SK-N-SH (cell line): ENCODE results near the gene MAPK9. TPM values are rescaled to one million over a fixed set of nuclear protein-coding genes. Genes with fewer than 3 reads are reported as not detected.

ENCODE experiments used
- CTCF ChIA-PET: fragments of 300-600, 350-600 bp; formaldehyde crosslinking; extraction: SDS; loops from one replicate; lab custom pipeline; 2021; lab: Yijun Ruan, JAX
- POLR2A ChIA-PET: fragments of 350-600 bp; sonication (Branson Sonifier 250); formaldehyde crosslinking; extraction: SDS; loops from one replicate; lab custom pipeline; 2020; ENCODE audit warnings: antibody characterized with exemption, inconsistent platforms; lab: Yijun Ruan, JAX
- DNase-seq: peaks from one replicate; pipeline ENCODE4 v3.0.0; 2012
- H2AFZ ChIP-seq: fragments of 200-600 bp; sonication (generic); 2 replicates; pipeline ENCODE4 v1.8.1; 2016; ENCODE audit warnings: antibody characterized with exemption, mild to moderate bottlenecking, low read depth
- H3F3A ChIP-seq: fragments of 200-600 bp; sonication (generic); replicated peaks from 2 replicates; pipeline ENCODE3; 2016; ENCODE audit warnings: antibody characterized with exemption, mild to moderate bottlenecking; ENCODE audit not compliant: insufficient read depth
- H3K27ac ChIP-seq, 2 experiments: fragments of 200-500 bp in 1 of 2; fragments of 200-600 bp in 1 of 2; sonication (Bioruptor generic) in 1 of 2; sonication (generic), shearing (Covaris generic) in 1 of 2; 2 replicates each; pipeline versions ENCODE4 v1.5.1 to v1.6.1; 2014 to 2016; ENCODE audit warnings: low read depth in 2 of 2, inconsistent platforms in 1 of 2, low read length in 1 of 2, mild to moderate bottlenecking in 1 of 2, mixed read lengths in 1 of 2
- H3K27me3 ChIP-seq: fragments of 200-600 bp; sonication (generic), shearing (Covaris generic); 2 replicates; pipeline ENCODE4 v1.6.1; 2016; ENCODE audit warnings: mixed run types; ENCODE audit not compliant: insufficient read depth
- H3K36me3 ChIP-seq, 2 experiments: fragments of 200-500 bp in 1 of 2; fragments of 200-600 bp in 1 of 2; sonication (Bioruptor generic) in 1 of 2; sonication (generic) in 1 of 2; replicated peaks in 1 of 2; 2 replicates each; pipeline versions ENCODE3 to v1.5.1; 2014 to 2016; ENCODE audit warnings: low read length in 1 of 2, mild to moderate bottlenecking in 1 of 2; ENCODE audit not compliant: insufficient read depth in 2 of 2, control insufficient read depth in 1 of 2
- H3K4me1 ChIP-seq, 2 experiments: fragments of 200-500 bp in 1 of 2; fragments of 200-600 bp in 1 of 2; sonication (Bioruptor generic) in 1 of 2; sonication (generic), shearing (Covaris generic) in 1 of 2; 2 replicates each; pipeline versions ENCODE4 v1.5.1 to v1.6.1; 2014 to 2016; ENCODE audit warnings: low read depth in 1 of 2, low read length in 1 of 2, mixed run types in 1 of 2; ENCODE audit not compliant: insufficient read depth in 2 of 2, control insufficient read depth in 1 of 2
- H3K4me2 ChIP-seq: fragments of 200-600 bp; sonication (generic), shearing (Covaris generic); 2 replicates; pipeline ENCODE4 v1.6.1; 2017; ENCODE audit warnings: mixed run types
- H3K4me3 ChIP-seq, 2 experiments: fragments of 200-500 bp in 1 of 2; fragments of 200-600 bp in 1 of 2; sonication (Bioruptor generic) in 1 of 2; sonication (generic), shearing (Covaris generic) in 1 of 2; 2 replicates each; pipeline versions ENCODE4 v1.5.1 to v1.8.1; 2014 to 2016; ENCODE audit warnings: low read depth in 2 of 2, inconsistent platforms in 1 of 2, low read length in 1 of 2, mild to moderate bottlenecking in 1 of 2, mixed read lengths in 1 of 2, moderate library complexity in 1 of 2
- H3K79me2 ChIP-seq: fragments of 200-600 bp; sonication (generic); 2 replicates; pipeline ENCODE4 v1.8.1; 2017; ENCODE audit warnings: mild to moderate bottlenecking; ENCODE audit not compliant: insufficient read depth
- H3K9ac ChIP-seq: fragments of 200-600 bp; sonication (generic); 2 replicates; pipeline ENCODE4 v1.6.1; 2017; ENCODE audit warnings: mixed run types
- H3K9me2 ChIP-seq: fragments of 200-600 bp; sonication (generic); 2 replicates; pipeline ENCODE4 v1.6.1; 2017; ENCODE audit warnings: mixed run types
- H3K9me3 ChIP-seq: fragments of 200-600 bp; sonication (generic); 2 replicates; pipeline ENCODE4 v1.6.1; 2017; ENCODE audit warnings: mixed run types, mild to moderate bottlenecking, moderate library complexity
- H4K20me1 ChIP-seq: fragments of 200-600 bp; sonication (generic); 2 replicates; pipeline ENCODE4 v1.6.1; 2017; ENCODE audit warnings: mild to moderate bottlenecking, mixed run types; ENCODE audit not compliant: insufficient read depth
- ELF1 ChIP-seq: IDR thresholded peaks from 2 replicates; pipeline ENCODE4 v1.4.0; 2012
- FOSL2 ChIP-seq: IDR thresholded peaks from 2 replicates; pipeline ENCODE4 v1.4.0; 2012; ENCODE audit warnings: low read depth, mild to moderate bottlenecking, moderate library complexity, borderline replicate concordance
- JUND ChIP-seq: IDR thresholded peaks from 2 replicates; pipeline ENCODE4 v1.4.0; 2012
- NFIC ChIP-seq: IDR thresholded peaks from 2 replicates; pipeline ENCODE4 v1.4.0; 2012; ENCODE audit warnings: borderline replicate concordance
- RFX5 ChIP-seq: IDR thresholded peaks from 2 replicates; pipeline ENCODE4 v1.6.1; 2012; ENCODE audit warnings: mild to moderate bottlenecking, improper control_type of control experiment, low read length
- RXRA ChIP-seq: IDR thresholded peaks from 2 replicates; pipeline ENCODE4 v1.4.0; 2012; ENCODE audit warnings: low read depth, mild to moderate bottlenecking, borderline replicate concordance
- WGBS: methylation state at CpG from one replicate; pipeline ENCODE4 v1.1.6; 2017; ENCODE audit warnings: low lambda C conversion rate; 5-methylcytosine and 5-hydroxymethylcytosine counted together
- polyA plus RNA-seq, 3 experiments: library from polyadenylated mRNA; depleted of rRNA; stranded (reverse); fragments of >200 nt; gene quantifications; 2 replicates each; pipeline ENCODE4 v1.2.3, GENCODE V29; 2012
- TF ChIP-seq, protein P1 (sequence below): IDR thresholded peaks from 2 replicates; pipeline ENCODE4 v1.4.0; 2012; ENCODE audit warnings: low read depth, borderline replicate concordance
- TF ChIP-seq, protein P2 (sequence below): fragments of 150-350 bp; IDR thresholded peaks from 2 replicates; pipeline ENCODE4 v1.6.1; 2017; ENCODE audit warnings: antibody characterized with exemption, low read length, low read depth, borderline replicate concordance
- TF ChIP-seq, protein P3 (sequence below): IDR thresholded peaks from 2 replicates; pipeline ENCODE4 v1.6.1; 2012; ENCODE audit warnings: mild to moderate bottlenecking, low read depth, low read length, moderate library complexity

The MAPK9 gene
- polyA plus RNA-seq, 1 of the 3 experiments (the other 2 are of a cell fraction) = 23.9 TPM

DNA sequence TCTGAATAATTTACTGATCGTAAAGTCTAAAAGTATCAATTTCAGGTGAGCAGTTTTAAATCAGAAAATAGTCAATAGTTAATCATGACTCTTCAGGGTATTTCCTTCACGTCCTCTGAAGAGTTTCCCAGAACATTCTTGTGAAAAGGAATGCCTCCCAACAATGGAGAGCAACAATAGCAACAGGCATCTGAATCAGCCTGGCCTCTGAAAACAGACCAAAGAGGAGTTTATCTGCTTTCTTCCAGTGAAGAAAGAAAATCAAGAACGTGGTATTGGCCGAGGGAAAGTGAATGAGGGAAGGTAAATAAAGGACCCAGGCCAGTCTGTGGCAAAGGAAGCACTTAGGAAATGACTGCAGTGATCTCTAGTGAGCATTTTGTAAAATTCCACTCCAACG is 56.8 kb downstream of the MAPK9 start:
- no peak overlapping the region for H3K4me3 ChIP-seq
- POLR2A ChIA-PET = no interaction called here
- no peaks in the 10 kb centered on the region for H3F3A ChIP-seq
- no peaks in the 10 kb centered on the region for H3K9me2 ChIP-seq
- CTCF ChIA-PET = interaction anchor here (1.2 kb wide), 1 partner anchor 26 kb away, joined by 3 read pairs; no protein-coding TSS in a partner anchor
- H3K36me3 ChIP-seq = peaks cover 47 to 50% of the 10 kb centered on the region in 2 experiments
- no peaks in the 10 kb centered on the region for H3K4me1 ChIP-seq
- H2AFZ ChIP-seq = no peak overlapping the region
- H3K79me2 ChIP-seq = no peaks in the 10 kb centered on the region
- H3K9me3 ChIP-seq = no peaks in the 10 kb centered on the region
- no peak for DNase-seq
- no peak overlapping the region for H3K27ac ChIP-seq
- H3K4me2 ChIP-seq = no peak overlapping the region
- H3K9ac ChIP-seq = no peak overlapping the region
- WGBS = 85% methylated on average over 5 of the region's 5 CpGs
- TF ChIP-seq, protein P1, sequence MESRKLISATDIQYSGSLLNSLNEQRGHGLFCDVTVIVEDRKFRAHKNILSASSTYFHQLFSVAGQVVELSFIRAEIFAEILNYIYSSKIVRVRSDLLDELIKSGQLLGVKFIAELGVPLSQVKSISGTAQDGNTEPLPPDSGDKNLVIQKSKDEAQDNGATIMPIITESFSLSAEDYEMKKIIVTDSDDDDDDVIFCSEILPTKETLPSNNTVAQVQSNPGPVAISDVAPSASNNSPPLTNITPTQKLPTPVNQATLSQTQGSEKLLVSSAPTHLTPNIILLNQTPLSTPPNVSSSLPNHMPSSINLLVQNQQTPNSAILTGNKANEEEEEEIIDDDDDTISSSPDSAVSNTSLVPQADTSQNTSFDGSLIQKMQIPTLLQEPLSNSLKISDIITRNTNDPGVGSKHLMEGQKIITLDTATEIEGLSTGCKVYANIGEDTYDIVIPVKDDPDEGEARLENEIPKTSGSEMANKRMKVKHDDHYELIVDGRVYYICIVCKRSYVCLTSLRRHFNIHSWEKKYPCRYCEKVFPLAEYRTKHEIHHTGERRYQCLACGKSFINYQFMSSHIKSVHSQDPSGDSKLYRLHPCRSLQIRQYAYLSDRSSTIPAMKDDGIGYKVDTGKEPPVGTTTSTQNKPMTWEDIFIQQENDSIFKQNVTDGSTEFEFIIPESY = no peak
- TF ChIP-seq, protein P2, sequence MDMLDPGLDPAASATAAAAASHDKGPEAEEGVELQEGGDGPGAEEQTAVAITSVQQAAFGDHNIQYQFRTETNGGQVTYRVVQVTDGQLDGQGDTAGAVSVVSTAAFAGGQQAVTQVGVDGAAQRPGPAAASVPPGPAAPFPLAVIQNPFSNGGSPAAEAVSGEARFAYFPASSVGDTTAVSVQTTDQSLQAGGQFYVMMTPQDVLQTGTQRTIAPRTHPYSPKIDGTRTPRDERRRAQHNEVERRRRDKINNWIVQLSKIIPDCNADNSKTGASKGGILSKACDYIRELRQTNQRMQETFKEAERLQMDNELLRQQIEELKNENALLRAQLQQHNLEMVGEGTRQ = no peak
- TF ChIP-seq FOSL2 = no peak
- no peaks in the 10 kb centered on the region for H3K27me3 ChIP-seq
- H4K20me1 ChIP-seq = no peaks in the 10 kb centered on the region

DNA sequence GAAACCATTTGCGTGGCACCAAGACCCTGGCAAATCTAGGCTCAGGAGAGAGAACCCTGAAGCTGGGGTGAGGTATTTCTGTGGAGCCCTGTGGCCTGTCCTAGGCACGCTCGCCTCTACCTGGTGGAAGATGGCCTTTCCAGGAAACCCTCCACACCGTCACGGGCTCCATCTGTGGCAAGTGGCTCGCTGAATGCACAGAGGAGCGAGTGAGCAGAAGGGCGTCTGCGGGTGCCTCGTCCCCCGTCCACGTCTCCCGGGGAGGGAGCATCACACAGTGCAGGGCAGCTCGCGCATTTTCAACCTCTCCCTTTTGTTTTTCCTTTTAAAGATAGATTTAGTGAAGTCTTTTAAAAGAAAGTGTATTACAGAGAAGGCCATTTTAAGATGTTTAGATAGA is 57.6 kb downstream of the MAPK9 start:
- Histone ChIP-seq H3K36me3 (peaks cover 39 to 43% of the 10 kb centered on the region in 2 experiments), H3K9me2 (no peaks in the 10 kb centered on the region), H3K4me2 (no peak overlapping the region), H3K9ac (no peak overlapping the region), H3K4me3 (no peak overlapping the region), H3K27me3 (no peaks in the 10 kb centered on the region), H3K27ac (no peak overlapping the region), H2AFZ (no peak overlapping the region), H3K79me2 (no peaks in the 10 kb centered on the region), H3F3A (no peaks in the 10 kb centered on the region), H3K9me3 (no peaks in the 10 kb centered on the region), H4K20me1 (no peaks in the 10 kb centered on the region), H3K4me1 (no peaks in the 10 kb centered on the region)
- WGBS = 96% methylated on average over 15 of the region's 15 CpGs
- no peak for DNase-seq
- no peak for TF ChIP-seq JUND
- no peak for TF ChIP-seq FOSL2
- TF ChIP-seq RFX5 = no peak
- TF ChIP-seq, protein P3, sequence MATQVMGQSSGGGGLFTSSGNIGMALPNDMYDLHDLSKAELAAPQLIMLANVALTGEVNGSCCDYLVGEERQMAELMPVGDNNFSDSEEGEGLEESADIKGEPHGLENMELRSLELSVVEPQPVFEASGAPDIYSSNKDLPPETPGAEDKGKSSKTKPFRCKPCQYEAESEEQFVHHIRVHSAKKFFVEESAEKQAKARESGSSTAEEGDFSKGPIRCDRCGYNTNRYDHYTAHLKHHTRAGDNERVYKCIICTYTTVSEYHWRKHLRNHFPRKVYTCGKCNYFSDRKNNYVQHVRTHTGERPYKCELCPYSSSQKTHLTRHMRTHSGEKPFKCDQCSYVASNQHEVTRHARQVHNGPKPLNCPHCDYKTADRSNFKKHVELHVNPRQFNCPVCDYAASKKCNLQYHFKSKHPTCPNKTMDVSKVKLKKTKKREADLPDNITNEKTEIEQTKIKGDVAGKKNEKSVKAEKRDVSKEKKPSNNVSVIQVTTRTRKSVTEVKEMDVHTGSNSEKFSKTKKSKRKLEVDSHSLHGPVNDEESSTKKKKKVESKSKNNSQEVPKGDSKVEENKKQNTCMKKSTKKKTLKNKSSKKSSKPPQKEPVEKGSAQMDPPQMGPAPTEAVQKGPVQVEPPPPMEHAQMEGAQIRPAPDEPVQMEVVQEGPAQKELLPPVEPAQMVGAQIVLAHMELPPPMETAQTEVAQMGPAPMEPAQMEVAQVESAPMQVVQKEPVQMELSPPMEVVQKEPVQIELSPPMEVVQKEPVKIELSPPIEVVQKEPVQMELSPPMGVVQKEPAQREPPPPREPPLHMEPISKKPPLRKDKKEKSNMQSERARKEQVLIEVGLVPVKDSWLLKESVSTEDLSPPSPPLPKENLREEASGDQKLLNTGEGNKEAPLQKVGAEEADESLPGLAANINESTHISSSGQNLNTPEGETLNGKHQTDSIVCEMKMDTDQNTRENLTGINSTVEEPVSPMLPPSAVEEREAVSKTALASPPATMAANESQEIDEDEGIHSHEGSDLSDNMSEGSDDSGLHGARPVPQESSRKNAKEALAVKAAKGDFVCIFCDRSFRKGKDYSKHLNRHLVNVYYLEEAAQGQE = no peak
- TF ChIP-seq ELF1 = no peak
- TF ChIP-seq NFIC = no peak
- TF ChIP-seq RXRA = no peak
- CTCF ChIA-PET = interaction anchor here (1.2 kb wide), 1 partner anchor 25 kb away, joined by 3 read pairs; no protein-coding TSS in a partner anchor
- POLR2A ChIA-PET = no interaction called here
